Subcutaneous adipose tissue (tissue), 4 donors: Measurements from ENCODE around the gene TMEM43. TPM values are rescaled to one million over a fixed set of nuclear protein-coding genes. Genes with fewer than 3 reads are reported as not detected.

Experiments used
- CTCF ChIP-seq: fragments of 450-650 bp; IDR thresholded peaks from one replicate; pipeline ENCODE4 v1.5.1; 2016; ENCODE audit warnings: low read depth, mild to moderate bottlenecking, control low read depth, antibody characterized with exemption, moderate library complexity
- total RNA-seq, 4 donors: library from RNA; depleted of rRNA; stranded (reverse); fragments of >200 nt; gene quantifications; one replicate each; pipeline ENCODE4 v1.1.0, GENCODE V29; 2016

The TMEM43 gene
- total RNA-seq, 4 donors from 2014 or later: 98.7 to 169 (median 129) TPM

- no peak for TF ChIP-seq CTCF
Observed at GRCh38 chr3:14097616-14098391, 27.0 kb upstream of the TMEM43 start.

GRCh38 chr3:14110699-14111098, 14.2 kb upstream of the TMEM43 start:
- no peak for TF ChIP-seq CTCF

- TF ChIP-seq CTCF: no peak
Observed at GRCh38 chr3:14113965-14114635, 10.8 kb upstream of the TMEM43 start.

- no peak for TF ChIP-seq CTCF
Observed at GRCh38 chr3:14117468-14118399, 7.1 kb upstream of the TMEM43 start.

GRCh38 chr3:14118400-14119381, 6.2 kb upstream of the TMEM43 start:
- no peak for TF ChIP-seq CTCF

GRCh38 chr3:14119651-14120050, 5.2 kb upstream of the TMEM43 start:
- no peak for TF ChIP-seq CTCF
